GM10266 (cell line): ENCODE results near the gene IGSF3.

Experiments
- DNase-seq: peaks from one replicate; pipeline ENCODE4 v3.0.0; 2012; ENCODE audit errors: extremely low spot score
- CTCF ChIP-seq: IDR thresholded peaks from 2 replicates; pipeline ENCODE4 v1.5.1; 2012; ENCODE audit warnings: mild to moderate bottlenecking, low read depth; ENCODE audit not compliant: control insufficient read depth, insufficient read depth; ENCODE audit errors: missing control alignments

IGSF3 gene

GRCh38 chr1:116580446-116581322, 86.8 kb downstream of the IGSF3 start:
- DNase-seq = no peak
- no peak for TF ChIP-seq CTCF

GRCh38 chr1:116579259-116579875, 88.2 kb downstream of the IGSF3 start:
- no peak for DNase-seq
- no peak for TF ChIP-seq CTCF

- TF ChIP-seq CTCF = no peak
These were observed 89.0 kb downstream of the IGSF3 start for GRCh38 chr1:116578581-116578980.

GRCh38 chr1:116577759-116578314, 89.7 kb downstream of the IGSF3 start:
- no peak for DNase-seq
- no peak for TF ChIP-seq CTCF

More at GRCh38 chr1:116578581-116578980, 89.0 kb downstream of the IGSF3 start:
- no peak for DNase-seq

GRCh38 chr1:116574581-116575291, 92.8 kb downstream of the IGSF3 start:
- DNase-seq = peak; percentile 76
- TF ChIP-seq CTCF = peak; percentile 95

GRCh38 chr1:116573431-116574095, 94.0 kb downstream of the IGSF3 start:
- no peak for DNase-seq
- TF ChIP-seq CTCF = no peak
